GM13976 (cell line): ENCODE data around the gene ANKFY1.

Experiments
- DNase-seq: peaks from one replicate; pipeline ENCODE4 v3.0.0; 2012; ENCODE audit warnings: low spot score
- CTCF ChIP-seq: IDR thresholded peaks from 2 replicates; pipeline ENCODE4 v1.5.1; 2012; ENCODE audit warnings: borderline replicate concordance, mild to moderate bottlenecking; ENCODE audit not compliant: insufficient read depth; ENCODE audit errors: extremely low read depth, missing control alignments, control extremely low read depth
- in situ Hi-C: fragments of 300-500 bp; cut with MboI; formaldehyde crosslinking; loops from one replicate; pipeline ENCODE4 v1.12.0; 2022; ENCODE audit warnings: low sequenced_read_pairs, mixed read lengths, inconsistent platforms; ENCODE audit not compliant: unreplicated experiment

Gene ANKFY1

GRCh38 chr17:4163951-4164350, 99.8 kb downstream of the ANKFY1 start:
- in situ Hi-C loops: no loop called here

GRCh38 chr17:4162775-4163466, 100.9 kb downstream of the ANKFY1 start:
- in situ Hi-C loops: no loop called here
- DNase-seq: no peak
- no peak for TF ChIP-seq CTCF

More at GRCh38 chr17:4163951-4164350, 99.8 kb downstream of the ANKFY1 start:
- no peak for DNase-seq
- no peak for TF ChIP-seq CTCF

- no peak for TF ChIP-seq CTCF
- DNase-seq: no peak
- in situ Hi-C loops: no loop called here
These were observed 101.5 kb downstream of the ANKFY1 start for GRCh38 chr17:4162321-4162720.

- in situ Hi-C loops: no loop called here
- DNase-seq: no peak
- no peak for TF ChIP-seq CTCF
These were observed 101.8 kb downstream of the ANKFY1 start for GRCh38 chr17:4161967-4162305.

- TF ChIP-seq CTCF: no peak
- DNase-seq: no peak
- in situ Hi-C loops: no loop called here
These were observed 102.4 kb downstream of the ANKFY1 start for GRCh38 chr17:4161192-4161966.

- in situ Hi-C loops: no loop called here
- no peak for TF ChIP-seq CTCF
- no peak for DNase-seq
These were observed 103.4 kb downstream of the ANKFY1 start for GRCh38 chr17:4160294-4160859.
